GM21723 (cell line): ENCODE results near the gene GID8.
"Not testable (repeated sequence)": the region's sequence is repeated elsewhere in the genome, so short reads cannot be mapped to it uniquely, and the experiment has no call there.

ENCODE experiments used
- ATAC-seq: cut with Tn5 transposase; IDR thresholded peaks from one replicate; pipeline ENCODE4 v1.9.1; 2021; ENCODE audit warnings: mild to moderate bottlenecking, moderate library complexity; ENCODE audit not compliant: unreplicated experiment

GID8 gene

DNA sequence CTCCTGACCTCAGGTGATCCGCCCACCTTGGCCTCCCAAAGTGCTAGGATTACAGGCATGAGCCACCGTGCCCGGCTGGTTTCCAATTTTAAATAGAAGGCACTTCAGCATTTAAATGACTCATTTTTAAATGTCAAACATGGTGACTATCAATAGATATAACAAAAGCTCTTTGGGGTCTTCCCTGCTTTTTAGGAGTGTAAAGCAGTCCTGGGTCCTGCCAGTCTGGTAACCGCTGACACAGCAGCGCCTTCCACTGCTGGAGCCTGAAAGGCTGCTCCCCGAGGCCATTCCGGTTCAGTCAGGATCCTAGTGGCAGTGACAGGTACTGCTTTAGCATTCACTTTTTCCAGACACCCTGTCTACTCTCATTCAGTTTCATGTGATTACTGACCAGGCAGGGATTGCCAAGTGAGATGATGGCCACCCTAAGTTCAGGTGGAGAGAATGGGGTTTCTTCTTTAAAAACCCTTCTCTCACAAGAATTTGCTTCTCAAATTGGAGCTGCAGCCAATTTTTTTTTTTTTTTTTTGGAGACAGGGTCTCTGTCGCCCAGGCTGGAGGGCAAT is 16.7 kb upstream of the GID8 start:
- ATAC-seq: no peak

GRCh38 chr20:62922451-62922921 is 15.5 kb upstream of the GID8 start:
- ATAC-seq: no peak

GRCh38 chr20:62923059-62923668 is 14.8 kb upstream of the GID8 start:
- ATAC-seq: not testable (repeated sequence)

DNA sequence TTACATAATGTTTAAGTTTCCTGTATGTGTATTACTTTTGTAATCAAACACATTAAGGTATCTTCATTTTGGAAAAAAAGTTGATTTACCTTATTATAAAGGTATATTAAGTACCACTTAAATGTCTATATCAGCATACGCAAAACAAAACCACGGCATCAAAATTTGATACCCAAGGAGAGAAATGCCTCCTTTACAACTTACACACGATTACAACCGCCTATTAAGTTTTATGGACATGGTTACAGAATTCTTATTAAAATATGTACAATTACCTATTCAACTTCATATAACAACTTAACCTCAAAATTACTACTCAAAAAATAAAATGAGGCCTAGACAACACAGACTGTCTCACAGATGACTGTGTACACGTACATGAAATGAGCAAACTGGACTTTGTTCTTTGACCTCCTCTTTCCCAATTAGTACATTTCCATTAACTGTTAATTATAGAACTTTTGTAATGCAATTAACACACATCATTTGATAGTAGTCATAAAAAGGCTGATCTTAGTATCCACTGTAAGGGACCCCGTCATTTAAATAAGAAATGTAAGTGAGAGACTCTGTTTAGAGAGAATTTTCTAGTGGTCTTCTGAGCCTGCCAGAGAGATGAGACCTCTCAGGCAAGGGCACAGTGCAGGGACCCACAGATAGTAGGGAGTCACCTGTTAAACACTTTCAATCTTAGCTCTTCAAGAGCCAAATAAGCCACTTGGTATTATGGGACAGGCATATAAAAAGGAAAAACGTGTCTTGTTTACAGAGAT is 14.1 kb upstream of the GID8 start:
- no peak for ATAC-seq

DNA sequence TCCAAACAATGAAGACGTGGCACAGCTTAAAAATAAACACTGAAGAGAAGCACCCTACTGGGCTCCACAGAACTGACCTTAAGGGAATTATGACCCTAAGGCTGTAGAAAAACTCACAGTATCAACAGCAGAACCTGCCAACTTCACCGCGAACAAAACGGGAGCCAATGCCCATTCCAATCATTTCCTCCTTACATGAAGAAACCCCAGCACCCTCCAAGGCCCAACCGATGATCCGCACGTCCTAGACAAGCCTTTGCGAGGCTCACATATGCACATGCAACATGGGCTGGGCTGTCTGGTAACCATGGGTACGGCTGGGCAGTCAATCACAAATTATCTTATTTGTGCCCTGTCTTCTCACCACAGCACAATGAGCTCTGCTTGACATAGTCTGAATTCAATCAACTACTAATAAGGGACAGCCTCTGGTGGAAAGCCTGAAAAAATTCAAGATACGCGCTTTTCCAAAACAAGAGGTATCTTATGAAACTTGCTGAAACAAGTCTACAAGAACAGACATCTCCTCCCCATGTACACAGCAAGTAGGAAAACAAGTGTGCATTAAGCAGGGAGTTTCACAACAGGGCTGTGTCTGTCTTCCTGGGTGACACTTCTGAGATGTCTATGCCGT is 13.4 kb upstream of the GID8 start:
- no peak for ATAC-seq

GRCh38 chr20:62925076-62925419 is 12.9 kb upstream of the GID8 start:
- no peak for ATAC-seq

DNA sequence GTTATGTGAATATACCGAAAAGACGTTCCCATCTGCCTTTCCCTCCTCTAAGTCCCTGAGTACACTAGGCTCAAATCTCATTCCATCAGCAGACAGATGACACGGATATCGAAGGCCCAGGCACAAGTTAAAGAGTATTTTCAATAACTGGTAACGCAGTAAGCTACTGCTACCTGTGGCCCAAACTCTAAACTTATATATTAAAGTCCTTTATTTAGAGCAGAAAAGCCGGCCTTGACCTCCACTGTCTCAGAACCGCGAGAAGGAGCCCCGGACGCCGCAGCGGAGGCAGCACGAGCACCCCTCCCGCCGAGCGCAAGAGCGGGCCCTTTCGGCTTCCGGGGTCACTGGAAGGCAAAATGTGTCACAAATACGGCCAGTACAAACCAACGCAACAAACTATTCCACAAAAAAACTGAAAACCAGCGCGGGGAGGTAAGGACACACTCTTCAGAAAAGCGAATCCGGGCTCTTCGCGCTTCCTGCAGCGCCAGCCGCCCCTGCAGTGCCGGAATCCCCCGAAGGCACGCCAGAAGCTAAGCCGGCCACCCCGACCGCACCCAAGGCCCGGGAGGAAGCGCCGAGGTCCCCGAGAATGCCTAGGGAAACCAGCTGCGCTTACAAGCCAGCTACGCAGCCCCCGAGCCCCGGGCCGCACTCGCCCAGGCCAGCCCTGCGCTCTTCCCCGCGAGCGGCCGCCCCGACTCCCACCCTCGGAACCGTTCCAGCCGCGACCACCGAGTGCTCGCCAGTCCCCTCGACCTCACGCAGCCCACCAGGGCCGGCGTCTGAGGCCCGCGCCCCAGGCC is 12.3 kb upstream of the GID8 start:
- peak; percentile 22 for ATAC-seq

DNA sequence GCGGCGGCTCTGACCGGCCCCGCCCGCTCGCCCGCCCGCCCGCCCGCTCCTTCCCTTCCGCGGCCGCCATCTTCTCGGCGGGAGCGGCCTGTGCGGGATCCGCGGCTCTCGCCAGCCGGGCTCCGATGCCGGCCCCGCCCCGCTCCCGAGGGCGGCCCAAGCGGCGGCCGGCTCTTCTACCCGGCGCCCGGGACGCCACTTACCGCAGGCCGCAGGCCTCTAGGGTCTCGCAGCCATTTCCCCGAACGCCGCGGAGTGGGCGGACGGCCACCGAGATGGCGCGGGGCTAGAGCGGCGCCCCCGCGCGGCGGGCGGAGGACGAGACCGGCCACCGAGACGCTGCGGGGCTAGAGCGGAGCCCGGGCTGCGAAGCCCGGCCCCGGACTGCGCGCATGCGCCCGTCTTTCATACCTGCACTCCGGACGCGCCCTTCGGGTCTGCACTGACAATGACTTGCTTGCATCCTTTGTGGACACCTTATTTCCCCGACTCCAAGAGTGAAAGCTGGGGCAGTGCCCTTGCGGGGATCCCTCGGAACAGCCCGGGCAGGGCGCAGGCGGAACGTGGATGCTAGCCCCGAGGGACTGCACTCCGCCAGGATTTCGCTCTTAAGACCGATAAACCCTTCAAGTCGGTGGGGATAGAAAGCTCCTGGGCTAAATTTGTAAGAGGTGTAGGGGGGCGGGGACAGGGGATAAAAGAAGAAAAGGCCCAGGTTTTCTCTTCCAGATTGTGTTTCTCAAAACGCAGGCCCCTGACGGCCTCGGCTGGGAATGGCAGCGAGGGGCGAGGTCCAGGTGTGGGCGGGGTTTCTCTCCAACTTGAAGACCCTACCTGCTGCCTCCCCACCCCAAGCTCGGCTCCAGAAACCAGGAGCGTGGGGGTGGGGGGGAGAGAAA is 11.5 kb upstream of the GID8 start, which contains the start of gene DIDO1:
DIDO1 (minus strand) TSS at position 277 of the 899 bp plus-strand sequence.
- peak; percentile 71 for ATAC-seq

DNA sequence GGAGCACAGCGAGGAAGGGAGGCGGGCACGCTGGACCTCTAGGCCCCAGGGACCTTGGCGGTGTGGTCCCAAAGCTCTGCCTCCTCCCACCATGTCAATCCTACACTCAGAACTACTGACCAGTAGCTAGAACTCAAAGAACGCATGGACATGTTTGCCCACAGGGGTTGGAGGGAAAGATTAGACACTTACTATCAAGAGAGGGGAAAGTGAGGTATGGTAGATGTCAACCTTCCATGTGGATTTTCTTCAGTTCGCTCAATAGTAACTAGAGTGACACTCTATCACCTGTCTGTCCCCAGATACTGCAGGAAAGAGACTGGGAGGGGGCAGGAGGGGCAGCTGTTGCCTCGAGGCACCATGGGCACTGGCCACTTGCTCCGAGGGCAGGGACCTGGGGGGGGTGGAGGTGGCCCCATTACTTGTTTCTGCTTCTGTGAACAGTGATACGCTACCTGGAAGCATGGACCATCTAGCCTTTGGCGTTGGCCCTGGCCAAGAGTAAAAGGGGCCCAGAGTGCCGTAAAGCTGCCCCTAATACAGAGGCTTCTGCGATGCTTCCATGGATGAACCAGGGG is 10.7 kb upstream of the GID8 start:
- ATAC-seq: no peak

DNA sequence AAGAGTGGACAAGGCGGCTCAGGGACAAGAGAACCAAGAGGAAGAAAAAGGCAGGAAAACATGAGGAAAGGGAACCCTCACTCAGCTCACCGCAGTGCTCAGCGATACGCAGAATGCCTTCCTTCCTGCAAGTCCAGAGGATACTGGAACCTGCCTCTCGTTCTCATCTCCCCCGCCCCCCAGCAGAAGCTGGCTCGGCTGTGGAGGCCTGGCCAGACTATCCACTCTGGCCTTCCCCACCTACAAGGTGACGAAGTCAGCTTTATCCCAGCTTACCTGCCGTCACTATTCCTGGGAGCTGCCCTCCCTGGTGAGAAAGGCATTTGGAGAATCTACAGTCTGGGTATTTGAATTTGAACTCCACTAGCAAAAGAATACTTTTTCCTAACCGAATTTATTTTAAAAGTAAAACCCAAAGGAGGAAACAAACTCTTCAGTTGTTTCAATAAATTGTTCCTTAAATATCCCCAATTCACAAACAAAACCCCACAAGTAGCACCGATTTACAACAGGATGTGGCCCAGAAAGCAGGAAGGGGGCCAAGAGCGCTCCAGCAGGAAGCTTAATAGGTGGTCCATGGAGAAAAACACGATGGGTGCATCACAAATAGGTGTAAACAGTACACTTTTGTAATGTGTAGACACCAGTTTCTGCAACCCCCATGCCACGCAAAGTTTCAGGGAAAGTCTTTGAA is 9.6 kb upstream of the GID8 start:
- no peak for ATAC-seq

- ATAC-seq: no peak
Observed at GRCh38 chr20:62929051-62929538, 8.9 kb upstream of the GID8 start.

DNA sequence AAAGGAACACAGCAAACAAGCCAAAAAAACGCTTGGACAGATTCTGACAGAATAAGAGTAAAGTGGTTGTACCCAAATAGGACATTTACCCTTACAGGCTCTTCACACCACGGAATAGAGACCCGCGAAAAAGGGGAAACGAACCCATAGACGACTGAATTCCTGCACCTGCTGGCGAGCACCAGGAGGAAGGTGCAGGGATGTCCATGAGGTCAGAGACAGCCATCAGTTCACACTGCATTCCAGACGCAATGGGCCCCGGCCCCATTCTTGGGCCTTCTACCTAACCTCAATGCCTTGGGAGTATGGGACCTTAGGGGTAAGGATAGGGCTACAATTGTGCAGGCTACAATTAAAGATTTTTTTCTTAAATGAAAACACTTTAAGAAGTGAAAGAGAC is 6.5 kb upstream of the GID8 start:
- ATAC-seq: no peak

DNA sequence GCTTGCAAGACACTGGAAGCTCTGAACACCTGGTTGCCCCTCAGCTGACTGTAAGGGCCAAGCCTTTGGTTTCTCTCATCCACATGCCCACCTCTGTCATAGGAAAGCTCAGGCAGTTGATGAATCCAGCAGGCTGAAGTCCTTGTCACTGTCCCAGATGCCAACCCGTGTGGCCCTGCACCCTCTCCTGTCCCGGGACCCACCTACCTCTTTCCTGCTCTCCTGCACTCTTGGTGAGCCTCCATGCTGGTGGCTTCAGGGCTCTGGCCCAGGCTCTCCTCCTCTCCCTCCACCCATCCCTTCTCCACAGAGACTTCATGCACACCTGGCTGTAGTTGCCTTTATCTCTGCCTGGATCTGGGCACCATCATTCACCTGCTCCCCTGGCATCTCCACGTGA is 4.0 kb upstream of the GID8 start:
- no peak for ATAC-seq

- ATAC-seq: no peak
Observed at GRCh38 chr20:62935204-62935967, 2.6 kb upstream of the GID8 start.

GRCh38 chr20:62935968-62936585 is 1.9 kb upstream of the GID8 start:
- no peak for ATAC-seq

- ATAC-seq: peak; percentile 76
Observed at GRCh38 chr20:62937268-62938104, 461 bp upstream of the GID8 start.

DNA sequence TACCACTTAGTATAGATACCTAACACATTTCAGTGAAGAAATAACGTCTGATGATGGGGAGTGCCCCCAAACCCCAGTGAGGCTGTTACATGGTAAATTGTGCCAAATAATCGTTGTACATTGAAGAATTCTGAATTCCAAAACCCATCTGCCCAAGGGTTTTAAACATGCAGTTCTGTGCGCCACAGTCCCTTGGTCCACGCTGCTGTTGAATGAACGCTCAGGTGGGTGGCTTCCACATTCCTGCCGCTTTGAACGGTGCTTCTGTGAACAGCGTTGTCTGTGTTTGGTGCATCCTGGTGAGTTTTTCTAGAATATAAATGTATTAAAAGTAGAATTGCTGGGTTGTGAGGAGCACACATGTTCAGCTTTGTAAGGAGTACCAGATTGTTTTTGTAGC is 2.9 kb downstream of the GID8 start:
- no peak for ATAC-seq
